Measurements from ENCODE around the gene SPATS2L. TPM values are rescaled to one million over a fixed set of nuclear protein-coding genes. Genes with fewer than 3 reads are reported as not detected.

SPATS2L gene
- total and polyA plus RNA-seq, 2 of the 13 experiments (the other 11 are each of a cell fraction or from before 2014, with no cell fraction given) = 154 to 212 TPM

DNA sequence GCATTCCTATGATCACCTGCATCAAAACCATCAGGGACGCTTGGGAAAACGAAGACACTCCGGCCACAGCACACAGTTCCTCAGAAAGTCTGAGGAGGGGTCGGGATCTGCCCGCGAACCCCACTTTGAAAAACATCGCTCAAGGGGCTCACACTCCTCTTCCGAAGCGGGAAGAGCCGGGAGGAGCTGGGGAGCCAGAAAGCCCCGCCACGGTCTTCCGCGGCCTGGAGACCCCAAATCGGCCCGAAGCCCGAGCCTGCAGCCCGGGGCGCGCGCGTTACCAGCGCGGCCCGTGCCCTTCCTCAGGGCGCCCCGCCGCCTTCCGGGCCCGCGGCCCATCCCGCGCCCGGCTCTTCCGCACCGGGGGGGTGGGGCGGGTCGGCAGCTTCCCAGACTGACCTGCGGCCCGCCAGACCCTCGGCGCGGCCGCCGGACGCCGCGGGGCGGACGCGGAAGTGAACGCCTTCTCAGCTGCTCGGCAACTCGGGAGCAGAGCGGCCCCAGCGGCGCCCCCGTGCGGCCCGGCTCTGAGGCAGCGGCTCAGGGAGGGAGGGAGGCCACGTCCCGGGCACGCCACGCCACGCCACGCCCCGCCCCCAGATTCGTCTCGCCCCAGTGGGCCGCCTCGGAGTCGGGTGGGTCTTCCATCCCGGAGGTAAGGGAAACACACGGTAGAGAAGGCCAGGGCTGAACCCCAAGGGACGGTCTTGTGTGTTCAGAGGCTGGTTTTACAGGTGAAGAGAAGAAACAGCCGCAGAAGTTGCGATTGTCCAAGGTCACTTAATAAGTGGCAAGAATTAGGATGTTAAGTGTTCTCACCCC is 203.3 kb downstream of the SPATS2L start, which contains the start of gene KCTD18 (continued):
- TF ChIP-seq, protein P1, sequence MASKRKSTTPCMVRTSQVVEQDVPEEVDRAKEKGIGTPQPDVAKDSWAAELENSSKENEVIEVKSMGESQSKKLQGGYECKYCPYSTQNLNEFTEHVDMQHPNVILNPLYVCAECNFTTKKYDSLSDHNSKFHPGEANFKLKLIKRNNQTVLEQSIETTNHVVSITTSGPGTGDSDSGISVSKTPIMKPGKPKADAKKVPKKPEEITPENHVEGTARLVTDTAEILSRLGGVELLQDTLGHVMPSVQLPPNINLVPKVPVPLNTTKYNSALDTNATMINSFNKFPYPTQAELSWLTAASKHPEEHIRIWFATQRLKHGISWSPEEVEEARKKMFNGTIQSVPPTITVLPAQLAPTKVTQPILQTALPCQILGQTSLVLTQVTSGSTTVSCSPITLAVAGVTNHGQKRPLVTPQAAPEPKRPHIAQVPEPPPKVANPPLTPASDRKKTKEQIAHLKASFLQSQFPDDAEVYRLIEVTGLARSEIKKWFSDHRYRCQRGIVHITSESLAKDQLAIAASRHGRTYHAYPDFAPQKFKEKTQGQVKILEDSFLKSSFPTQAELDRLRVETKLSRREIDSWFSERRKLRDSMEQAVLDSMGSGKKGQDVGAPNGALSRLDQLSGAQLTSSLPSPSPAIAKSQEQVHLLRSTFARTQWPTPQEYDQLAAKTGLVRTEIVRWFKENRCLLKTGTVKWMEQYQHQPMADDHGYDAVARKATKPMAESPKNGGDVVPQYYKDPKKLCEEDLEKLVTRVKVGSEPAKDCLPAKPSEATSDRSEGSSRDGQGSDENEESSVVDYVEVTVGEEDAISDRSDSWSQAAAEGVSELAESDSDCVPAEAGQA (IDR thresholded peaks at IDR 0.05; ENCODE audit: low read depth) = peak; percentile 40; the same call in 1 of the 2 replicates
- TF ChIP-seq, protein P1 (CRISPR knock-in tag; IDR thresholded peaks at IDR 0.05; ENCODE audit: borderline replicate concordance) = no peak
- TF ChIP-seq, protein P2, sequence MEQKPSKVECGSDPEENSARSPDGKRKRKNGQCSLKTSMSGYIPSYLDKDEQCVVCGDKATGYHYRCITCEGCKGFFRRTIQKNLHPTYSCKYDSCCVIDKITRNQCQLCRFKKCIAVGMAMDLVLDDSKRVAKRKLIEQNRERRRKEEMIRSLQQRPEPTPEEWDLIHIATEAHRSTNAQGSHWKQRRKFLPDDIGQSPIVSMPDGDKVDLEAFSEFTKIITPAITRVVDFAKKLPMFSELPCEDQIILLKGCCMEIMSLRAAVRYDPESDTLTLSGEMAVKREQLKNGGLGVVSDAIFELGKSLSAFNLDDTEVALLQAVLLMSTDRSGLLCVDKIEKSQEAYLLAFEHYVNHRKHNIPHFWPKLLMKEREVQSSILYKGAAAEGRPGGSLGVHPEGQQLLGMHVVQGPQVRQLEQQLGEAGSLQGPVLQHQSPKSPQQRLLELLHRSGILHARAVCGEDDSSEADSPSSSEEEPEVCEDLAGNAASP (CRISPR knock-in tag; IDR thresholded peaks at IDR 0.05; ENCODE audit: borderline replicate concordance) = peak; percentile 80; the same call in 1 of the 2 replicates
- TF ChIP-seq RBFOX2 (IDR thresholded peaks at IDR 0.05; ENCODE audit: low read depth, low read length) = peak; percentile 93
- TF ChIP-seq, protein P3, sequence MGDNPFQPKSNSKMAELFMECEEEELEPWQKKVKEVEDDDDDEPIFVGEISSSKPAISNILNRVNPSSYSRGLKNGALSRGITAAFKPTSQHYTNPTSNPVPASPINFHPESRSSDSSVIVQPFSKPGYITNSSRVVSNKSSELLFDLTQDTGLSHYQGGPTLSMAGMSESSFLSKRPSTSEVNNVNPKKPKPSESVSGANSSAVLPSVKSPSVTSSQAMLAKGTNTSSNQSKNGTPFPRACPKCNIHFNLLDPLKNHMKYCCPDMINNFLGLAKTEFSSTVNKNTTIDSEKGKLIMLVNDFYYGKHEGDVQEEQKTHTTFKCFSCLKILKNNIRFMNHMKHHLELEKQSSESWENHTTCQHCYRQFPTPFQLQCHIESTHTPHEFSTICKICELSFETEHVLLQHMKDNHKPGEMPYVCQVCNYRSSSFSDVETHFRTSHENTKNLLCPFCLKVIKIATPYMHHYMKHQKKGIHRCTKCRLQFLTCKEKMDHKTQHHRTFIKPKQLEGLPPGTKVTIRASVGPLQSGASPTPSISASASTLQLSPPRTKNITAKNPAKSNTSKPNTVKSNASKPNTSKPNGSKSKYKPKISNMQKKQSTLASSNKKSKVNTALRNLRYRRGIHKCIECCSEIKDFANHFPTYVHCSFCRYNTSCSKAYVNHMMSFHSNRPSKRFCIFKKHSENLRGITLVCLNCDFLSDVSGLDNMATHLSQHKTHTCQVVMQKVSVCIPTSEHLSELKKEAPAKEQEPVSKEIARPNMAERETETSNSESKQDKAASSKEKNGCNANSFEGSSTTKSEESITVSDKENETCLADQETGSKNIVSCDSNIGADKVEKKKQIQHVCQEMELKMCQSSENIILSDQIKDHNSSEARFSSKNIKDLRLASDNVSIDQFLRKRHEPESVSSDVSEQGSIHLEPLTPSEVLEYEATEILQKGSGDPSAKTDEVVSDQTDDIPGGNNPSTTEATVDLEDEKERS (CRISPR knock-in tag; IDR thresholded peaks at IDR 0.05) = no peak
- 0 out of 2 replicates have a peak, but pooled peaks have one; percentile 17 for TF ChIP-seq ZNF234 (CRISPR knock-in tag; conservative IDR thresholded peaks at IDR 0.05)
- TF ChIP-seq GTF3A (CRISPR knock-in tag; conservative IDR thresholded peaks at IDR 0.05) = no peak
- 0 out of 2 replicates have a peak, but pooled peaks have one; percentile 31 for TF ChIP-seq CHD4 (IDR thresholded peaks at IDR 0.05; ENCODE audit: borderline replicate concordance, low read length)
- TF ChIP-seq, protein P4, sequence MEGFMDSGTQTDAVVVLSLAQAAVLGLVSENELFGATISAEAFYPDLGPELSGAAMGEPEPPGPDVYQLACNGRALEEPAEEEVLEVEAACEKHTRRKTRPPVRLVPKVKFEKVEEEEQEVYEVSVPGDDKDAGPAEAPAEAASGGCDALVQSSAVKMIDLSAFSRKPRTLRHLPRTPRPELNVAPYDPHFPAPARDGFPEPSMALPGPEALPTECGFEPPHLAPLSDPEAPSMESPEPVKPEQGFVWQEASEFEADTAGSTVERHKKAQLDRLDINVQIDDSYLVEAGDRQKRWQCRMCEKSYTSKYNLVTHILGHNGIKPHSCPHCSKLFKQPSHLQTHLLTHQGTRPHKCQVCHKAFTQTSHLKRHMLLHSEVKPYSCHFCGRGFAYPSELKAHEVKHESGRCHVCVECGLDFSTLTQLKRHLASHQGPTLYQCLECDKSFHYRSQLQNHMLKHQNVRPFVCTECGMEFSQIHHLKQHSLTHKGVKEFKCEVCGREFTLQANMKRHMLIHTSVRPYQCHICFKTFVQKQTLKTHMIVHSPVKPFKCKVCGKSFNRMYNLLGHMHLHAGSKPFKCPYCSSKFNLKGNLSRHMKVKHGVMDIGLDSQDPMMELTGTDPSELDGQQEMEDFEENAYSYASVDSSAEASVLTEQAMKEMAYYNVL (CRISPR knock-in tag; IDR thresholded peaks at IDR 0.05; ENCODE audit: borderline replicate concordance) = peak; percentile 64; the same call in 1 of the 2 replicates
- TF ChIP-seq HOXA3 (CRISPR knock-in tag; IDR thresholded peaks at IDR 0.05) = peak; percentile 93
- peak; percentile 53; the same call in 1 of the 2 replicates for TF ChIP-seq ZNF558 (CRISPR knock-in tag; IDR thresholded peaks at IDR 0.05; ENCODE audit: borderline replicate concordance)
- TF ChIP-seq DMAP1 (CRISPR knock-in tag; IDR thresholded peaks at IDR 0.05) = peak; percentile 73
- TF ChIP-seq SP1 (IDR thresholded peaks at IDR 0.05) = no peak
- peak; percentile 84 for TF ChIP-seq SP1 (CRISPR knock-in tag; IDR thresholded peaks at IDR 0.05)
- TF ChIP-seq SIN3B (IDR thresholded peaks at IDR 0.05; ENCODE audit: low read length) = peak; percentile 44; the same call in 1 of the 2 replicates
- no peak for TF ChIP-seq ZZZ3 (CRISPR knock-in tag; IDR thresholded peaks at IDR 0.05; ENCODE audit: borderline replicate concordance)
- TF ChIP-seq JUND (CRISPR knock-in tag; IDR thresholded peaks at IDR 0.05) = peak; percentile 59; the same call in 1 of the 2 replicates
